GM21528 (cell line): ENCODE results near the gene SHANK2.

ENCODE experiments used
- ATAC-seq: cut with Tn5 transposase; IDR thresholded peaks from one replicate; pipeline ENCODE4 v1.9.1; 2021; ENCODE audit warnings: mild to moderate bottlenecking, moderate library complexity; ENCODE audit not compliant: unreplicated experiment, low FRiP score

Gene SHANK2

DNA sequence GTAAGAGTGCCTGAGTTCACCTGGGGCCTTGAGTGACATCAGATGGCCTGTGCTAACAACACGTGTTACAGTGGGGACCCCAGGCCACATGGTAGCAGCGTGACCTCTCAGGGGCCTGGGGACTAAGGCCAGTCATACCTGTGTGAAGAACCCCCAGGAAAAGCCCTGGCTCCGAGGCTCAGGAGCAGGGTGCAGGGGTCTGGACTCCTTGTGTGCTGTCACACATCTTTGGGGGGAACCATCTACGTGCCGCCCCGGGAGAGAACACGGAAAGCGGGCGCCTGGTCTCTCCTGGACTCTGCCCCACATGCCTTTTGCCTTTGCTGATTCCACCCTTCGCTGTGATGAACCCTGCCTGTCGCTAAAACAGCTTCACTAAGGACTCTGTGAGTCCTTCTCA, 48.7 kb downstream of the SHANK2 start:
- no peak for ATAC-seq

DNA sequence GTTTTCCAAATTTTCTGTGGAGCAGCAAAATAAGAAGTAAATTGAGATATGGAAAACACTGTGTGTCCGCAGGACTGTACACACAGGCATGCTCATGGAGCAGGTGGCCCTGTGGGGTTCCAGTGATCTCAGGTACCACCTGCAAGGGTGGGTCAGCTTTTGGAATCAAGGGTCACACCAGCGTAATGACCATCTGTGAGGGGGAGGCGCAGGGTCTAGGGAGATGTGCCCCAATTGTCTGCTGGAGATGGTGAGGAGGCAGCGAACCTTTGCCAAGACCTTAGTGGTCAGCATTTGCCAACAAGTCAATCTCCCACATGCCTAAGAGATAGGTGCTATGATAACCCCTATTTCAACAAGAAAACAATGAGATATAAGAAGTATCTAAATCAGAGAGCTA, 49.4 kb downstream of the SHANK2 start:
- no peak for ATAC-seq

DNA sequence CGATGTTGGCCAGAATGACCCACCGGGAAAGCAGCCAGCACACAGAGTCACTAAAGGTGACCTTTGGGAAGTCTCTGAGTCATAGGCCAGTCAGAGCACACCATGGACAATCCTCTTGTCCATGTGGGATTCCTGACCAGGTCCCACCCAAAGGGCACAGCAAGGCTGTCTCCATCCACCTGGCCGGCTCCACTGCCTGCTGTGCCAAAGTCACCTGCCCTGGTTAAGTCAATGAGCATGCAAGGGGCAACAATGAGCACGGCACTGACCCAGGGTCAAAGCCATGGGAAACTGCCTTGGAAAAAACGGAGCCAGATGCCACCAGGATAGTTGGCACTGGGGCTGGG, 49.8 kb downstream of the SHANK2 start:
- ATAC-seq = no peak
